ENCODE measurements around the gene LPIN1. TPM values are rescaled to one million over a fixed set of nuclear protein-coding genes. Genes with fewer than 3 reads are reported as not detected.

LPIN1 gene
- total RNA-seq, 1 donor from 2014 or later = 18.3 TPM

GRCh38 chr2:11742317-11742701, 4.1 kb upstream of the LPIN1 start:
- Mint-ChIP-seq H3K36me3 (ENCODE audit: insufficient read depth) (no peaks in the 10 kb centered on the region), H3K4me1 (ENCODE audit: low read depth) (peaks cover 27% of the 10 kb centered on the region), H3K27me3 (peaks cover 16% of the 10 kb centered on the region), H3K27ac (no peak overlapping the region), H3K4me3 (ENCODE audit: low read depth) (no peak overlapping the region), H3K9me3 (ENCODE audit: low read depth) (no peaks in the 10 kb centered on the region)
- TF ChIP-seq, protein P1, sequence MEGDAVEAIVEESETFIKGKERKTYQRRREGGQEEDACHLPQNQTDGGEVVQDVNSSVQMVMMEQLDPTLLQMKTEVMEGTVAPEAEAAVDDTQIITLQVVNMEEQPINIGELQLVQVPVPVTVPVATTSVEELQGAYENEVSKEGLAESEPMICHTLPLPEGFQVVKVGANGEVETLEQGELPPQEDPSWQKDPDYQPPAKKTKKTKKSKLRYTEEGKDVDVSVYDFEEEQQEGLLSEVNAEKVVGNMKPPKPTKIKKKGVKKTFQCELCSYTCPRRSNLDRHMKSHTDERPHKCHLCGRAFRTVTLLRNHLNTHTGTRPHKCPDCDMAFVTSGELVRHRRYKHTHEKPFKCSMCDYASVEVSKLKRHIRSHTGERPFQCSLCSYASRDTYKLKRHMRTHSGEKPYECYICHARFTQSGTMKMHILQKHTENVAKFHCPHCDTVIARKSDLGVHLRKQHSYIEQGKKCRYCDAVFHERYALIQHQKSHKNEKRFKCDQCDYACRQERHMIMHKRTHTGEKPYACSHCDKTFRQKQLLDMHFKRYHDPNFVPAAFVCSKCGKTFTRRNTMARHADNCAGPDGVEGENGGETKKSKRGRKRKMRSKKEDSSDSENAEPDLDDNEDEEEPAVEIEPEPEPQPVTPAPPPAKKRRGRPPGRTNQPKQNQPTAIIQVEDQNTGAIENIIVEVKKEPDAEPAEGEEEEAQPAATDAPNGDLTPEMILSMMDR (IDR thresholded peaks at IDR 0.05; ENCODE audit: unreplicated experiment) = no peak
- DNase-seq (ENCODE audit: low spot score, unreplicated experiment) = no peak

- DNase-seq (ENCODE audit: low spot score, unreplicated experiment) = no peak
- no peaks in the 10 kb centered on the region for H3K9me3 Mint-ChIP-seq (ENCODE audit: low read depth)
- no peak overlapping the region for H3K4me3 Mint-ChIP-seq (ENCODE audit: low read depth)
- TF ChIP-seq, protein P1 (IDR thresholded peaks at IDR 0.05; ENCODE audit: unreplicated experiment) = no peak
- peaks cover 32% of the 10 kb centered on the region for H3K4me1 Mint-ChIP-seq (ENCODE audit: low read depth)
- peaks cover 16% of the 10 kb centered on the region for H3K27me3 Mint-ChIP-seq
- H3K27ac Mint-ChIP-seq = peak overlapping the region; percentile 21
- H3K36me3 Mint-ChIP-seq (ENCODE audit: insufficient read depth) = no peaks in the 10 kb centered on the region
These were observed 3.6 kb upstream of the LPIN1 start for GRCh38 chr2:11742702-11743357.

- peaks cover 20% of the 10 kb centered on the region for H3K27me3 Mint-ChIP-seq
These were observed 3.1 kb upstream of the LPIN1 start for GRCh38 chr2:11743366-11743765.

GRCh38 chr2:11743846-11744553, 2.4 kb upstream of the LPIN1 start:
- H3K4me3 Mint-ChIP-seq (ENCODE audit: low read depth) = peak overlapping the region; percentile 0
- H3K4me1 Mint-ChIP-seq (ENCODE audit: low read depth) = peaks cover 35% of the 10 kb centered on the region
- peak overlapping the region; percentile 35 for H3K27ac Mint-ChIP-seq
- DNase-seq (ENCODE audit: low spot score, unreplicated experiment) = peak; percentile 66
- H3K27me3 Mint-ChIP-seq = peaks cover 20% of the 10 kb centered on the region
- H3K36me3 Mint-ChIP-seq (ENCODE audit: insufficient read depth) = no peaks in the 10 kb centered on the region
- H3K9me3 Mint-ChIP-seq (ENCODE audit: low read depth) = no peaks in the 10 kb centered on the region
- TF ChIP-seq, protein P1 (IDR thresholded peaks at IDR 0.05; ENCODE audit: unreplicated experiment) = no peak

More at GRCh38 chr2:11743366-11743765, 3.1 kb upstream of the LPIN1 start:
- TF ChIP-seq, protein P1 (IDR thresholded peaks at IDR 0.05; ENCODE audit: unreplicated experiment) = no peak
- Mint-ChIP-seq H3K9me3 (ENCODE audit: low read depth) (no peaks in the 10 kb centered on the region), H3K27ac (no peak overlapping the region), H3K4me1 (ENCODE audit: low read depth) (peaks cover 37% of the 10 kb centered on the region), H3K36me3 (ENCODE audit: insufficient read depth) (no peaks in the 10 kb centered on the region), H3K4me3 (ENCODE audit: low read depth) (no peak overlapping the region)
- DNase-seq (ENCODE audit: low spot score, unreplicated experiment) = no peak

- Mint-ChIP-seq H3K27ac (peak overlapping the region; percentile 63), H3K9me3 (ENCODE audit: low read depth) (no peaks in the 10 kb centered on the region), H3K27me3 (peaks cover 20% of the 10 kb centered on the region), H3K36me3 (ENCODE audit: insufficient read depth) (no peaks in the 10 kb centered on the region), H3K4me3 (ENCODE audit: low read depth) (peak overlapping the region; percentile 37), H3K4me1 (ENCODE audit: low read depth) (peaks cover 35% of the 10 kb centered on the region)
- TF ChIP-seq, protein P1 (IDR thresholded peaks at IDR 0.05; ENCODE audit: unreplicated experiment) = peak; percentile 47
- no peak for DNase-seq (ENCODE audit: low spot score, unreplicated experiment)
These were observed 1.6 kb upstream of the LPIN1 start for GRCh38 chr2:11744631-11745394.

Measured in progenitor cell of endocrine pancreas (in vitro differentiated cells).